ENCODE results near the gene HOXC13.

HOXC13 gene

DNA sequence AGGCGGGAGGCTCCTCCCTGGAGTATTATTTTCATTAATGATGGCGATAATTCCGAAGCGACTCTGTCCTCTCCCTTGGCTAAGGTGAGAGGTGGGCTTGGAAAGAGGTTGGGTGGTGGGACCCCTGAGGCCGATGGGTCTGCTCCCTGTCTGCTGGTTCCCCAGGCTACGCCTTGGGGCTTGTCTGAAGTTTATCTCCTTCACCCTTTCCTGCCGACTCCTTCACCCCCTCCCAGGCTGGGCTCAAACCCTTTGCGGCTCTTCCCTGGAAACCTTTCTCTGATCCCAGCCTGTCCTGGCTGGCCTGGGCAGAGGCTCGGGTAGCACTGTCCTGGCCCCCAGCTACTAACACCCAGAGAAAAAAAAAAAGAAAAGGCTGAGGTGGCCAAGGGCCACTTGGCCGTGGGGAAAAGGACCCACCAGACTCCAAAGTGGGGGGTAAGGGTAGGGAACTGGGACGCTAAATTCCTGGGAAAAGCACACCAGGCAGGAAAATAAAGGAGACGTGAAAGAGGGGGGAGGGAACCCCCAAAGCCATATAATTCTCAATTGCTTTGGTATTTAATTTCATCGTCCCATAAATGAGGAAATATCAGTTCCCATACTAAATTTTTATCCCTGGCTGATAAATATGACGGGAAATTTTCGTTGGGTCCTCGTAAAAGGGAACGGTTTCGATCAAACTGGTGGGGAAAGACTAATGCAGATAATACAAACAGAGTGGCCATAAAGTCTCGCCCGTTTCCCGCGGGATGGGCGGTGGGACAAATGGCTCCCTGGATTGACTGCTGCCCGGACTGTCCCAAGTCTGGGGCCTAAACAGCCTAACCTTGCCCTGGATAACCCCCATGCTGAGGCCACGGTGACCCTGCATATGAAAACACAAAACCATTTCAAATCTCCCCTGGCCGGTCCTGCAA, 44.3 kb downstream of the HOXC13 start:
- DNase-seq = no peak

DNA sequence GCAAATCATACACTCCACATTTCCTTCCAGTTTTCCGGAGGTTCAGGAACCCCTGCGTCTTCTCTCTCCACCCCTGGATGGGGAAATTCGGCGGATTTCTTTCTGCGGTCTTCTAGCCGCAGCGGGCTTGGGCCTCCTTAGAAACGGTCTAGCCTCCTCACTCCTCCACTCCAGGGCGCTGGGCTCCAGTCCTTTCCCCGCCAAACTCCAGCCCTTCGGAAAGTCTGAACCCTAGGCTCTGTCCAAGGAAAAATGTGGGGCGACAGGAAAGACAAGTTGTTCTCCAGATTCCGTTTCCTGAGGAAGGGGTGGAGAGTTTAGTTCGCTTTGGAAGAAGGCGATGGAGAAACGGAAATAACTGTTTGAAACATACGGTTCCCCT, 44.9 kb downstream of the HOXC13 start:
- DNase-seq = no peak

DNA sequence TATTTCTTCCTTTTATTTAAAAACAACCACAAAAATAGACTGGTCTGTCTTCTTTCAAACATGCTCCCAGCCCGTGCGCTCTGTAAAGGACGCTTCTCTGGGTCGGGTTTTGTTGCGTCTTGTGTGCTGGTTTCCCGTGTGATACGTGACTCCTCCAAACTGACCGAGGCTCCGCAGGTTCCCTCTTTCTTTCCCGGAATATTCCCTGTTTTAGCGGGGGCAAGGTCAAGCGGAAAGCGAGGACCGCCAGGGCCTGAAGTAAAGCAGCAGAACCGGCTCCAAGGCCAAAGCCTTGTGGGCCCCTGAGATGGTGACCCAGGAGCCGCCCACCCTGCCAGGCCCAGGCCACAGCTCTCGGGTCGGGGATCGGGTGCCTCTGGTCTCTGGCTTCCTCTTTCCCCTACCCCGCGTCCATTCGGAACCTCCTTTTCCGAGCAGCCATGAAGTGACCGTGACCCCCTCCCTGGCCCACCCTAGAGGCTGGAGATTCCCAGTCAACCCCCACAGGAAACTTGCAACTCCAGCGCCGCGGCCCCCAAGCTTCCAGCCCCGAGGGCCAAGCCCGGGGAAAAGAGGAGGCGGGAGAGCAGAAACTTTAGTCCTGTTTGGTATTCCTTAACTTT, 45.4 kb downstream of the HOXC13 start:
- DNase-seq = no peak

DNA sequence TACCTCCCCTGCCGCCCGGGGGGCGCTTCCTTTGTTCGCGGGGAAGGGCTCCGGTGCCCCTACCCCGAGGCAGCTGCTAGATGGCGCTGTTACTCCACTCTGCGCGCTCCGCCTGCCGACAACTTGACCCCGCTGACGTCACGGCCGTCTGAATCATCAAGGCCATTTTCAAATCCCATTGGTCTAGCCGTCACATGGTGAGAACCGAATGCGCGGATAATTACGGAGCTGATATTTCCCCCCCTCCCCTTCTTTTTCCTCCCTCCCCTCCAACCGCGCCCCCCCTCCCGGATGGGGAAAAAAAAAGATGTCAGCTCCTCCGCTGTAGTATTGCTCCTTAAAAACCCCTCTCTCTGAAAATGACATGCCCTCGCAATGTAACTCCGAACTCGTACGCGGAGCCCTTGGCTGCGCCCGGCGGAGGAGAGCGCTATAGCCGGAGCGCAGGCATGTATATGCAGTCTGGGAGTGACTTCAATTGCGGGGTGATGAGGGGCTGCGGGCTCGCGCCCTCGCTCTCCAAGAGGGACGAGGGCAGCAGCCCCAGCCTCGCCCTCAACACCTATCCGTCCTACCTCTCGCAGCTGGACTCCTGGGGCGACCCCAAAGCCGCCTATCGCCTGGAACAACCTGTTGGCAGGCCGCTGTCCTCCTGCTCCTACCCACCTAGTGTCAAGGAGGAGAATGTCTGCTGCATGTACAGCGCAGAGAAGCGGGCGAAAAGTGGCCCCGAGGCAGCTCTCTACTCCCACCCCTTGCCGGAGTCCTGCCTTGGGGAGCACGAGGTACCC, 46.5 kb downstream of the HOXC13 start, which contains the start of gene HOXC10:
HOXC10 (plus strand) TSS at position 246 of the 791 bp plus-strand sequence; CDS start at position 360, 114 bp downstream.
- DNase-seq = peak; percentile 96

DNA sequence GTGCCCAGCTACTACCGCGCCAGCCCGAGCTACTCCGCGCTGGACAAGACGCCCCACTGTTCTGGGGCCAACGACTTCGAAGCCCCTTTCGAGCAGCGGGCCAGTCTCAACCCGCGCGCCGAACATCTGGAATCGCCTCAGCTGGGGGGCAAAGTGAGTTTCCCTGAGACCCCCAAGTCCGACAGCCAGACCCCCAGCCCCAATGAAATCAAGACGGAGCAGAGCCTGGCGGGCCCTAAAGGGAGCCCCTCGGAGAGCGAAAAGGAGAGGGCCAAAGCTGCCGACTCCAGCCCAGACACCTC, 47.0 kb downstream of the HOXC13 start:
- no peak for DNase-seq

DNA sequence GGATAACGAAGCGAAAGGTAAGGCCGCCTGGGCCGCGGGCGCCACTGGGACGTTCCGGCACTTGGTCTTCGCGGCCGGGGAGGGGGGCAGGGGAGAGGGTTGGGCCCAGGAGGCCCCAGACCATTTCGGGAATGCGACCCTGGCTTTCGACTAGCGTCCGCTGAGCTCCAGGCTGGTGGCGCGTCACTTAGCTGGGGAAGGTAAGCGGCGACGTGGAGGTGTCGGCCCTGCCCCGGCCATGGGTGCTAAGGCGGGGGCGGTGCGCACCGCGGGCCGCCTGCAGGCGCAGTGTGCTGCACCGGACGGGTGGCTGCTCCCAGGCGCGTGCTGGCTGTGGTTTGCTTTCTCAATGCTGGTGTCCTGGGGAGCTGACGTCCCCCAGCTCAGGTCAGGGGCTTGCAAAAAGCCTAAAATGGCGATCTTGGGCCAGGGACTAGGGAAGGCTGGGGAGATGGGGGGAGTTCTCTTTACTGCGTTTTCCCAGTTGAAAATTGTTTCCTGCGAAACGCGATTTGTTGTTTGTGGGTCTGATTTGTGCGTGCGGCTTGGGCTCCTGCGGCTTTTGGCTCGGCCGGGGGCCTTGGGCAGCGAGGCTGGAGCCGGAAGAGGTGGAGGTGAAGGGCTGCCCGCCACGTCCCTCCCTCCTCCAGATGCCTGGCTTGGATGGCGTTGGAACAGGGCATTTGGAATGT, 47.5 kb downstream of the HOXC13 start:
- no peak for DNase-seq

DNA sequence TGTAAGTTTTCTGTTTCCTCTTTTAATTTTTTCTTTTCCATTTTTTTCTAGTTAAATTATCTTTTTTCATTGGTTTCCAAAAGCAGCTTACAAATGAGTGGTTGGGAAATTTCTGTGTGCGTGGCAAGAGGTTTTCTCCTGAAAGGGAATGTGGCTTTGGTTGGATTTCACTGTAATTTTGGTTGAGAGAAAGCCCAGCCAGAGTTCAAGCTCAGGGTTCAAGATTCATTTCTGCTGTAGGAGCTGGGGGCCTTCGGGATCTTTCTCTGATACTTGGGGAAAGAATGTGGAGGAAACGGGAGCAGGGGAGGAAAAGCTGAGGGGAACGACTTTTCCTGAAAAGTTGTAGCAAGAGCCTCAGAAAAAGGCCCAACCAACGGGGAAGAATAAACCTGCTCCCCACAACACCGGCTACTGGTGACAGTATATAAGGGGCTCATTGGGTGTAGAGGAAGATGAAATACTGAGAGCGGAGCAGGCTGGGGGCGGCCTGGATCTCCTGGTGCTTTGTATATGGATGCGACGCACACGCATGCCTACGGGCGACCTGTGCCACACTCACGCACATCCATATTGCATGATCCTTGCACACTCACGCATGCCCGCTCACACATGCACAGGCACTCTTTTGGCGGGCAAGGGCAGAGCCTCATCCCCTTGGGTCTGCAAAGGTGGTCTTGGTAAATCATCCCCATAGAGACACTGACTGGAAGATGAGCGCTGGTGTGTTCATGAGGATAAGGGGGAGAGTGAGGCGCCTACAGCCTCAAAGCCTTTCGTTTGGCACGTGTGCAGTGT, 48.3 kb downstream of the HOXC13 start:
- no peak for DNase-seq

DNA sequence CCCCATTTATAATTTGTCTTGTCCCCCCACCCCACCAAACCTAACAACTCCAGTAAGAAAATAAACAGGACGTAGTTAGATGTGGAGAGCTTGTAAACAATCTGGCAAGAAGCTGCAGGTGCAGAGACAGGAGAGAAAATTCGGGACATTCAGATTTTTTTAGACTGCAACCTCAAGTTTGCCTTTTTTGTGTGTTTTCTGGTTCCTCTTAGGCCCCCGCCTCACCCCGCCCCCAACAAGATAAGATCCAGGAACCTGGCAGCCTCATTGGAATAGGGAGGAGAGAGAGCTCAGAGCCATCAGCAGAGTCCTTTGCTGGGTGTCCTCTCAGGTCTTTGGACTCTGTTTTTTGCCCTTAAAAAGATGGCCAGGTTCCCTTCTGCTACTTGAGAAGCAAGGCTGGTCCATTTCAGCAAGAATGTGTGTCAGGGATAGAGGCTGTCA, 49.2 kb downstream of the HOXC13 start:
- DNase-seq = no peak

DNA sequence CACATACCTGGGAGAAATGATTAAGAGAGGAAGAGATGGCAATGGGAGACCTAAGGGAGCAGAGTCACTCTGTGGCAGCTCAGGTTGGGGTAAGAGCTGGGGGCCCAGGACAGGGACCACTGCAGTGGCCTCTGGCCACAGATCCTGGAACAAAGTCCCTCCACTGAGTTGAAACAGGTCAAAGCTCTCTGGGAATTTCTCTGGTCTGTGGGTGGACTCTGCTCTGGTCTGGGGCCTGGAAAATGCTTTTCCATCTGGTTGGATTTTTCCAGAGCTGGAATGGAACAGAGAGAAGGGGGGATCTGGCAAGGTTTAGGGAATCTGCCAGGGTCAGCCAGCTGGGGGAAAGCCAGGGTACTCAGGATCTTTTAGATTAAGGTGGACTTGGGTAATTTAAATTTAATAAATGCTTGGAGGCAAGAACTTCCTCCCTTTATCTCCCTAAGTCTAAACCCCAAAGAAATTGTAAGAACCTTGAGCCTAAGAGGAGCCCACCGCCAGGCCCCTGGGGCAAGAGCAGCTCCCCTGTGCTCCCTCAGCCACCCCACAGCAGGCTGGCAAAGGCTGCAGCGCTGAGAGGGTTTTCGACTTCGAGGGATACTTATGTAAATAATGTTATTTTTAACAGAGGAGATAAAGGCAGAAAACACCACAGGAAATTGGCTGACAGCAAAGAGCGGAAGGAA, 50.1 kb downstream of the HOXC13 start:
- DNase-seq = no peak

DNA sequence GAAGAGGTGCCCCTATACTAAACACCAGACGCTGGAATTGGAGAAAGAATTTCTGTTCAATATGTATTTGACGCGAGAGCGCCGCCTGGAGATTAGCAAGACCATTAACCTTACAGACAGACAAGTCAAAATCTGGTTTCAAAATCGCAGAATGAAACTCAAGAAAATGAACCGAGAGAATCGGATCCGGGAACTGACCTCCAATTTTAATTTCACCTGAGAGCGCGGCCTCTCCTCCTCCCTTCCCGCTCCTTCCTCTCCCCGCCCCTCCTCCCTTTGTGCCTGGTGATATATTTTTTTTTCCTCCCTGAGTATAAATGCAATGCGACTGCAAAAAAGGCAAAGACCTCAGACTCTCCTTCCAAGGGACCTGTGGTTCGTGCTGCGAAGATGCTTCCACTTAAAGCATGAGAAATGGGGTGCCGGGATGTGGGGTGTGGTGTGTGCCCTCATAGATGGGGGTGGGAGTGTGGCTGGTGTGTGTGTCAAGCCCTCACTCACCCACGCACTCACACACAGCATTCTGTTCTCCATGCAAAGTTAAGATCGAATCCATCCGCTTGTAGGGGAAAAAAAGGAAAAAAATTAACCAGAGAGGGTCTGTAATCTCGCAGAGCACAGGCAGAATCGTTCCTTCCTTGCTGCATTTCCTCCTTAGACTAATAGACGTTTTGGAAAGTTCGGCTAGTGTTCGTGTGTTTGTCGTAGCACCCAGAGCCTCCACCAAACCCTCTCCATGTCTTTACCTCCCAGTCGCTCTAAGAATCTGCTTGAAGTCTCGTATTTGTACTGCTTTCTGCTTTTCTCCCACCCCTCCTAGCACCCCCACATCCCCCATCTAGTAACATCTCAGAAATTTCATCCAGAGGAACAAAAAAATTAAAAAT, 50.8 kb downstream of the HOXC13 start:
- DNase-seq = no peak

DNA sequence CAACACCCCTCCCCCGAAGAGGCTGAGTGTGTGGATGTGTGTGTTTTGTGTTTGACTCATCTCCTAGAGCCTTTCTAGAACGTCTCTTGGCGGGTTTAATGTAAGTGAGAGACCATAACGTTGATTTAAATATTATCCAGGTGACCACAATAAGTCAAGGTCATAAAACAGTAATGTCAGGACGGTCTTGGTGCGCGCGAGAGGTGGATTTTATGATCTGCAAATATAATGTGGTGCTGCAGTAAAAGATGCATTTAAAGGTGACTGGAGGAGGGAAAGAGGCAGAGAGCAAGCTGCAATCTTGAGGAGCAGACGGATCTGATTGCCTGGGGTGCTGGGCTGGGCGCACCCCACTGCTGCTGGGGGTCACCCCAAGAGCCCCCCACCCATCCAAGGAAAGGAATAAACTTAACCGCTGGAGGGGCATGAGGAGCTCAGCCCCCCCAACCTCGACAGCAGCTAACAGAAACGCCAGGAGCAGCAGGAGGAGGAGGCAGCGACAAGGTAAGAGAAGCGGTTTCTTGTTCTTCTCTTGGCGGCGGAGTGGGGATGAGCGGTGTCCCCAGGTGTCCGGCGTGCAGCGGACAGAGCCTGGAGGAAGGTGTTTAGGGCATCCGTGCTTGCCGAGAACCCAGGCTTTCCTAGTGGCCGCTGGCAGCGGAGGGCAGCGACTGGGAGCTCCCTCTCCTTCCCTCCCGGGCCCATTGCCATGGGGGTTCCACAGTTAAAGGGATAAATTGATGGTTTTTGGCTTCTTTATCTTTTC, 51.9 kb downstream of the HOXC13 start:
- DNase-seq = no peak

DNA sequence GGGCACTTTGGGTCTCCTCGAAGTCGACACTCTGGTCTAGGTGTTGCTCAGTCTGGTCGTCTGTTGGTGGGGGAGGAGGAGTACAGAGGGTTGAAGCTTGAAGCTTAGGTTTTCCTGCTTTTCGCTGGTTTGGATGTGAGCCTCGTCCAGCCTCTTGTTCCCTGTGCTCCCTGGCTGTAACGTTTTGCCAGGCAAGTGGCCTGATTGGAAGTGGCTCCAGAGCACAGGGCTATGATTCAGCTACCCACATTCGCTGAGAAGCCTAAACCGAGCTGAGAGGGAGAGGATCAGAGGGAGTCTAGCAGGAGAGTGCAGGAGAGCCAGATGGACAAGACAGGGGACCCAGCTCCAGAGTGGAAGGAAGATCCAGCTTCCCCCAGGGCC, 52.4 kb downstream of the HOXC13 start:
- no peak for DNase-seq

DNA sequence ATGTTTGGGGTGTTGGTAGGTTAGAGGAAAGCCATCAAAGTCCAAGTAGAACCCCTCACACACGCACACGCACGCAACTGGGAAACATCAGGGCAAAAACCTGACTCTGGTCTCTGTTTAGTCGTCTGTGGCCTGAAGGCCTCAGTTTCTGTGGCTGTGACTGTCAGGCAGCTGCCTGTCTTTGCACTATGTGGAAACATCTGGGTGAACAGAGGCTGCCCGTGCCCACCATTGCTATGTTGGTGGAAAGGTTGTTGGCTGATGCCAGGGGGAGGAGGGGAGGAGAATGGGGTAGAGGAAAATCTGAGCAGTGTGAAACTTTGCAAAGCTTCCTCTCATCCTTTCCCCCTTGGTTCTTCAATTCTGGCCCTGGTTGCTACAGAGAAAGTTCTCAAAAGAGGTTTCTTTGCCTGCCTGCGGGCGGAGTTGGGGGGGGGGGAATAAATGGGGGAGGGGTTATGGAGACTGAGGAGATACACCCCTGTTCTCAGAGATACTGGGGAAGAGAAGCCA, 53.8 kb downstream of the HOXC13 start:
- DNase-seq = no peak

DNA sequence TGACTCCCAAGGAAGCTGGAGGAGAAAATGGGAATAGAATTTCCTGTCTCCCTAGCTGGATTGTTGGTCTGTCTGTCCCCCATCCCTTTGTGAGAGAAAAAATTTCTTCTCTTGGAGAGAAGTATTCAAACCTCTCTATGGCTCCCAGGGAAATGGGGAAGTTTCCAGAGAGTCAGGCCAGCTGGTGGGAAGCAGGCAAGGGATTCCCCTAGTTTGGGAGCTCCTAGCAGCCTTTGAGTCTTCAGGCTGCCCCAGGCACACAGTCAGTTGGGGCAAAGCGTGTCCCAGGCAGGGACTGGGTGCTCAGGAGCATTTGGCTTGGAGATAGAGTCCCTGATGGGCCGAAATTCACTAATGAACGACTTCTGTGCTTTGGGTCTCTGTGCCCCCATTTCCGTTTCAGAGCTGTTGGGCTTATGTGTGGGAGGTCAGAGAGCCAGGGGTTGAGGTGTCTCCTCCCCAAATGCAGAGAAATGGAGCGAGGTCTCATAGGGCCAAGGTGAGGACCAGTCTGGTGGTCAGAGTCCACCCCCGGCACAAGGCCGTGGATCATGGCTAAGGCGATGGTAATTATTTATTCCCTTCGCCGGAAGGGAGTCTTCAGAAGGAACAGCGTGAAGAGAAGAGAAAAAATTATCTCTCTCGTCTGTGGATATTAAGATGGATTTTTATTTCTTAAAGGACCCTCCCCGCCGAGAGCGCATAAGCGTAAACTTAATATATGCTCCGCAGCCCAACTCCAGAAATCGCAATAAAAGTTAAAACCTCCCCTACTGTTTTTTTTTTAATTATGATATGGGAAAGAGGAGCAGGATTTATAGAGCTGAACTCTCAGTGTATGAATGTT, 54.8 kb downstream of the HOXC13 start:
- DNase-seq = no peak

DNA sequence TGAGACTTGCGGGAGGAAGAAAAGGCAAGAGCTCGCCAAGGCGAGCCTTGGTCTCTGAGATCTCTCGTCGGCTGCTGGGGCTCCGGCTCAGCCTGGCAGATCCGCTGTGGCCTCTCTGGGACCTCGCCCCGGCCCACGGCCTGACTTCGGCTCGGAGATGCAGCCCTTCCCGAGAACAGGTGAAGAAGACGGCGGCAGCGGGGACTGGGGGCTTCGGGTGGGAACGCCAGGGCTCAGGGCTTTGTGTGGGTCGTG, 55.3 kb downstream of the HOXC13 start:
- DNase-seq = no peak

DNA sequence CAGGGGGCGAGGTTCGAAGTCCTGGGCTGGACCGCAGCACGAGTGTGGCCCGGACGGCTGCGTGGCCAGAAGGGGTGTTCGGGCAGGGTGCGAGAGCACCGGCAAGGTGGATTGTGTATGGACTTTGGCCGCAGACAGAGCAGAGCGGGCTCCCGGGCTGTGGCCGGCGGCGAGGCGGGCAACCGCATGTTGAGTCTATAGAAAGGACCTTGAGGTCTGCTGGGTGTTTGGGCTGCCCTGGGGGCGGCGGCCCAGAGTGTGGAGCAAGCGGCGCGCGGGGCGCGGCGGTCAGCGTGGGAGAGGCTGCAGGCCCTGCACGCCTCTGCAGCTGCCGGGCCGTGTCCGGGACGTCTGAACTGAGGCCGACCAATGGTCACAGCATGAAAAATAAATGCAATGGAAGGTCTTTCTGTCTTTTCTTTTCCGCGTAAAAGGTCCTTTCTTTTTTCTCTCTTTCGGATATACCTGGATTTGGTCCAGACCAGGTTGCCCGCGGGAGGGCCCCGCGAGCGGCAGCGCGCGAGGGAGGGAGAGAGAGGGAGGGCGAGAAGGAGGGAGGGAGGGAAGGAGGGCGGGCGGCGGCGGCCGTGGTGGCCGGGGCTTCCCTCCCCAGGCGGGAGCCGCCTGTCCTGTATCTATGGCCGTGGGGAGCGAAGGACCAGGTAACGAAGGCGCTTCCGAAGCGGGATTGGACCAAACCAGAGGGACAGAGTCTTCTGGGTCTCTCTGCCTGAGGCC, 55.8 kb downstream of the HOXC13 start:
- DNase-seq = peak; percentile 72

DNA sequence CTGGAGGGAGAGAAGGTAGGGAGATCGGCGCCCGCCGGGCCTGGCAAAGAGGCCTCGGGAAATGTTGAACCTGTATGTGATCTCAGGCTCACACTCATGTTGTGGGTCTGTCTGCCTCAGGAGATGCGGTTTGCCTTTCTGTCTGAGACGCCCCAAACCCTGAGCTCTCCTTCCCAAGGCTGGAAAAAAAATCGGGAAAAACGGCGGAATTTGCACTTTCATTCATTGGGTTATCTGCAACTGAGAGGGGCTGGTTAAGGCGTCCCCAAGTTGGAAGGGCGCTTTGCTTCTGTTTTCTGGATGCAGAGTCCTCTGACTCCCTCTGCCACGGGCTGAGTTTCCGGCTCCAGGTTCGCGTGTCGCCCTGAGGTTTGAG, 56.4 kb downstream of the HOXC13 start:
- no peak for DNase-seq

Data from islet precursor cell (in vitro differentiated cells).